ENCODE results near the gene CD151.

GRCh38 chr11:788009-788640 is 44.6 kb upstream of the CD151 start:
- no peak for TF ChIP-seq CTCF (IDR thresholded peaks at IDR 0.05)
- no peak for TF ChIP-seq POLR2A (IDR thresholded peaks at IDR 0.05)

Data from esophagus squamous epithelium (tissue), 4 donors.